Measurements from ENCODE around the gene PLAC8.

DNA sequence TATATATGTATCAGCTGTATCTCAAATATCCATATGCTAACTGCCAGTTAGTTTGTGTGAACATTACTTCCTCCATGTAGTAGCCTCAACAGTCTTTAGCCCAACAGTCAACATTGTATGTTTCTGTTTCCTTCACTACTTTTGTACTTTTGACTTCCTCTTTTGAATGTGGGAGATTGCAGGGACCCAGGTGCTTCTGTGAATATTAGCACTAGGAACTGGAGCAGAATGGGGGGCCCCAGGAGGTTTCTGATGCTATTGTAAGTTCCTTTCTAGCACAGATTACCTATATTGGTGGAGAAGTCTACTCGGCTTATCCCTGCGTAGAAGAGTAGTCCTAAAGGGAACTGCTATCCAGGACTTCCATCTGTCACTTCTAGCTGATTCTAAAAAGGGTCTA lies 2.3 kb downstream of the PLAC8 start:
- TF ChIP-seq ZNF266 (tag by site-specific recombination; IDR thresholded peaks at IDR 0.05; ENCODE audit: low read depth), result no peak
- no peak for TF ChIP-seq CTCF (tag by site-specific recombination; IDR thresholded peaks at IDR 0.05)
- TF ChIP-seq ZSCAN16 (tag by site-specific recombination; IDR thresholded peaks at IDR 0.05), result no peak
- TF ChIP-seq, protein P1, sequence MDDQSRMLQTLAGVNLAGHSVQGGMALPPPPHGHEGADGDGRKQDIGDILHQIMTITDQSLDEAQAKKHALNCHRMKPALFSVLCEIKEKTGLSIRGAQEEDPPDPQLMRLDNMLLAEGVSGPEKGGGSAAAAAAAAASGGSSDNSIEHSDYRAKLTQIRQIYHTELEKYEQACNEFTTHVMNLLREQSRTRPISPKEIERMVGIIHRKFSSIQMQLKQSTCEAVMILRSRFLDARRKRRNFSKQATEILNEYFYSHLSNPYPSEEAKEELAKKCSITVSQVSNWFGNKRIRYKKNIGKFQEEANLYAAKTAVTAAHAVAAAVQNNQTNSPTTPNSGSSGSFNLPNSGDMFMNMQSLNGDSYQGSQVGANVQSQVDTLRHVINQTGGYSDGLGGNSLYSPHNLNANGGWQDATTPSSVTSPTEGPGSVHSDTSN (CRISPR knock-in tag; IDR thresholded peaks at IDR 0.05), result no peak
- TF ChIP-seq ZBTB11 (tag by site-specific recombination; conservative IDR thresholded peaks at IDR 0.05; ENCODE audit: low read depth), result no peak
- TF ChIP-seq ZBTB1 (tag by site-specific recombination; IDR thresholded peaks at IDR 0.05), result no peak
- TF ChIP-seq GFI1B (tag by site-specific recombination; IDR thresholded peaks at IDR 0.05), result no peak
- TF ChIP-seq, protein P2, sequence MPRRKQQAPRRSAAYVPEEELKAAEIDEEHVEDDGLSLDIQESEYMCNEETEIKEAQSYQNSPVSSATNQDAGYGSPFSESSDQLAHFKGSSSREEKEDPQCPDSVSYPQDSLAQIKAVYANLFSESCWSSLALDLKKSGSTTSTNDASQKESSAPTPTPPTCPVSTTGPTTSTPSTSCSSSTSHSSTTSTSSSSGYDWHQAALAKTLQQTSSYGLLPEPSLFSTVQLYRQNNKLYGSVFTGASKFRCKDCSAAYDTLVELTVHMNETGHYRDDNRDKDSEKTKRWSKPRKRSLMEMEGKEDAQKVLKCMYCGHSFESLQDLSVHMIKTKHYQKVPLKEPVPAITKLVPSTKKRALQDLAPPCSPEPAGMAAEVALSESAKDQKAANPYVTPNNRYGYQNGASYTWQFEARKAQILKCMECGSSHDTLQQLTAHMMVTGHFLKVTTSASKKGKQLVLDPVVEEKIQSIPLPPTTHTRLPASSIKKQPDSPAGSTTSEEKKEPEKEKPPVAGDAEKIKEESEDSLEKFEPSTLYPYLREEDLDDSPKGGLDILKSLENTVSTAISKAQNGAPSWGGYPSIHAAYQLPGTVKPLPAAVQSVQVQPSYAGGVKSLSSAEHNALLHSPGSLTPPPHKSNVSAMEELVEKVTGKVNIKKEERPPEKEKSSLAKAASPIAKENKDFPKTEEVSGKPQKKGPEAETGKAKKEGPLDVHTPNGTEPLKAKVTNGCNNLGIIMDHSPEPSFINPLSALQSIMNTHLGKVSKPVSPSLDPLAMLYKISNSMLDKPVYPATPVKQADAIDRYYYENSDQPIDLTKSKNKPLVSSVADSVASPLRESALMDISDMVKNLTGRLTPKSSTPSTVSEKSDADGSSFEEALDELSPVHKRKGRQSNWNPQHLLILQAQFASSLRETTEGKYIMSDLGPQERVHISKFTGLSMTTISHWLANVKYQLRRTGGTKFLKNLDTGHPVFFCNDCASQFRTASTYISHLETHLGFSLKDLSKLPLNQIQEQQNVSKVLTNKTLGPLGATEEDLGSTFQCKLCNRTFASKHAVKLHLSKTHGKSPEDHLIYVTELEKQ (tag by site-specific recombination; IDR thresholded peaks at IDR 0.05; ENCODE audit: borderline replicate concordance), result no peak
- TF ChIP-seq ZBTB7A (tag by site-specific recombination; IDR thresholded peaks at IDR 0.05; ENCODE audit: low read depth), result no peak

Data from HEK293 (cell line).